Neural progenitor cell (in vitro differentiated cells): Measurements from ENCODE around the gene STK39. TPM values are rescaled to one million over a fixed set of nuclear protein-coding genes. Genes with fewer than 3 reads are reported as not detected.

Source experiments
- DNase-seq: peaks from one replicate; pipeline ENCODE4 v3.0.0-alpha.2; 2016; ENCODE audit warnings: low spot score
- H2AFZ ChIP-seq: fragments of 200-600 bp; sonication (generic); replicated peaks from 2 replicates; pipeline ENCODE4 v1.6.1; 2016; ENCODE audit warnings: antibody characterized with exemption
- H3F3A ChIP-seq: fragments of 200-600 bp; sonication (generic); 2 replicates; pipeline ENCODE4 v1.6.1; 2016; ENCODE audit warnings: antibody characterized with exemption, low read depth
- H3K27ac ChIP-seq: fragments of 200-600 bp; sonication (generic); 2 replicates; pipeline ENCODE4 v1.5.1; 2016; ENCODE audit warnings: mild to moderate bottlenecking
- H3K27me3 ChIP-seq: fragments of 200-600 bp; sonication (generic); 2 replicates; pipeline ENCODE4 v1.6.1; 2016; ENCODE audit warnings: mild to moderate bottlenecking, moderate library complexity
- H3K36me3 ChIP-seq: fragments of 200-600 bp; sonication (generic); 2 replicates; pipeline ENCODE4 v1.5.1; 2016
- H3K4me1 ChIP-seq: fragments of 200-600 bp; sonication (generic); 2 replicates; pipeline ENCODE4 v1.6.1; 2016; ENCODE audit warnings: mixed run types
- H3K4me2 ChIP-seq: fragments of 200-600 bp; sonication (generic); 2 replicates; pipeline ENCODE4 v1.6.1; 2016
- H3K4me3 ChIP-seq: fragments of 200-600 bp; sonication (generic); 2 replicates; pipeline ENCODE4 v1.5.1; 2016
- H3K79me2 ChIP-seq: fragments of 200-600 bp; sonication (generic); 2 replicates; pipeline ENCODE4 v1.6.1; 2016; ENCODE audit warnings: low read depth
- H3K9ac ChIP-seq: fragments of 200-600 bp; sonication (generic); 2 replicates; pipeline ENCODE4 v1.6.1; 2016
- H3K9me3 ChIP-seq: fragments of 200-600 bp; sonication (generic); 2 replicates; pipeline ENCODE4 v1.5.1; 2016; ENCODE audit warnings: low read depth
- H4K20me1 ChIP-seq: fragments of 200-600 bp; sonication (generic); 2 replicates; pipeline ENCODE4 v1.6.1; 2016; ENCODE audit warnings: low read depth
- H3K27ac Mint-ChIP-seq: 3 replicates; pipeline ENCODE4 v1.8.0; 2021; ENCODE audit warnings: mixed read lengths
- H3K27me3 Mint-ChIP-seq: 2 replicates; pipeline ENCODE4 v1.8.0; 2022; ENCODE audit warnings: low read depth, mild to moderate bottlenecking, inconsistent platforms, moderate library complexity, mixed read lengths; ENCODE audit not compliant: insufficient read depth
- H3K36me3 Mint-ChIP-seq: 3 replicates; pipeline ENCODE4 v1.8.0; 2021; ENCODE audit warnings: mixed read lengths
- H3K4me1 Mint-ChIP-seq: 3 replicates; pipeline ENCODE4 v1.8.0; 2021; ENCODE audit warnings: mixed read lengths
- H3K4me3 Mint-ChIP-seq: 3 replicates; pipeline ENCODE4 v1.8.0; 2021; ENCODE audit warnings: mild to moderate bottlenecking, moderate library complexity, mixed read lengths
- H3K9me3 Mint-ChIP-seq: 3 replicates; pipeline ENCODE4 v1.8.0; 2020; ENCODE audit warnings: mixed read lengths
- EZH2 ChIP-seq: fragments of 200-600 bp; sonication (generic); IDR thresholded peaks from 2 replicates; pipeline ENCODE4 v1.6.1; 2017; ENCODE audit warnings: antibody characterized with exemption, mild to moderate bottlenecking, moderate library complexity
- EZH2phosphoT487 ChIP-seq: fragments of 200-600 bp; sonication (generic); IDR thresholded peaks from 2 replicates; pipeline ENCODE4 v1.6.1; 2017; ENCODE audit warnings: antibody characterized with exemption
- total RNA-seq: library from RNA; depleted of rRNA; stranded (reverse); fragments of >200 nt; gene quantifications from 2 replicates; pipeline ENCODE4 v1.2.3, GENCODE V29; 2015; ENCODE audit warnings: low replicate concordance
- TF ChIP-seq, protein P1 (sequence below): fragments of 200-600 bp; sonication (generic); IDR thresholded peaks from 2 replicates; pipeline ENCODE4 v1.5.1; 2017; ENCODE audit warnings: antibody characterized with exemption, mild to moderate bottlenecking

The STK39 gene
- total RNA-seq, 1 donor from 2014 or later = 23.8 TPM

GRCh38 chr2:168293766-168294165, 46.4 kb upstream of the STK39 start:
- Mint-ChIP-seq H3K27me3 (no peaks in the 10 kb centered on the region), H3K4me3 (no peak overlapping the region), H3K27ac (no peak overlapping the region), H3K36me3 (no peaks in the 10 kb centered on the region), H3K9me3 (no peaks in the 10 kb centered on the region), H3K4me1 (no peaks in the 10 kb centered on the region)
- Histone ChIP-seq H4K20me1 (no peaks in the 10 kb centered on the region), H3K79me2 (no peaks in the 10 kb centered on the region), H3K27ac (no peak overlapping the region), H3F3A (peaks cover 3% of the 10 kb centered on the region), H3K9me3 (no peaks in the 10 kb centered on the region), H3K27me3 (no peaks in the 10 kb centered on the region), H3K4me3 (no peak overlapping the region), H3K36me3 (no peaks in the 10 kb centered on the region), H3K4me1 (no peaks in the 10 kb centered on the region), H2AFZ (no peak overlapping the region), H3K4me2 (no peak overlapping the region), H3K9ac (no peak overlapping the region)
- no peak for TF ChIP-seq EZH2
- TF ChIP-seq, protein P1, sequence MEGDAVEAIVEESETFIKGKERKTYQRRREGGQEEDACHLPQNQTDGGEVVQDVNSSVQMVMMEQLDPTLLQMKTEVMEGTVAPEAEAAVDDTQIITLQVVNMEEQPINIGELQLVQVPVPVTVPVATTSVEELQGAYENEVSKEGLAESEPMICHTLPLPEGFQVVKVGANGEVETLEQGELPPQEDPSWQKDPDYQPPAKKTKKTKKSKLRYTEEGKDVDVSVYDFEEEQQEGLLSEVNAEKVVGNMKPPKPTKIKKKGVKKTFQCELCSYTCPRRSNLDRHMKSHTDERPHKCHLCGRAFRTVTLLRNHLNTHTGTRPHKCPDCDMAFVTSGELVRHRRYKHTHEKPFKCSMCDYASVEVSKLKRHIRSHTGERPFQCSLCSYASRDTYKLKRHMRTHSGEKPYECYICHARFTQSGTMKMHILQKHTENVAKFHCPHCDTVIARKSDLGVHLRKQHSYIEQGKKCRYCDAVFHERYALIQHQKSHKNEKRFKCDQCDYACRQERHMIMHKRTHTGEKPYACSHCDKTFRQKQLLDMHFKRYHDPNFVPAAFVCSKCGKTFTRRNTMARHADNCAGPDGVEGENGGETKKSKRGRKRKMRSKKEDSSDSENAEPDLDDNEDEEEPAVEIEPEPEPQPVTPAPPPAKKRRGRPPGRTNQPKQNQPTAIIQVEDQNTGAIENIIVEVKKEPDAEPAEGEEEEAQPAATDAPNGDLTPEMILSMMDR = peak; percentile 25
- no peak for DNase-seq

- no peak overlapping the region for H3K27ac Mint-ChIP-seq
- no peaks in the 10 kb centered on the region for H3K27me3 Mint-ChIP-seq
- Histone ChIP-seq H3K4me3 (no peak overlapping the region), H3F3A (no peaks in the 10 kb centered on the region), H3K79me2 (no peaks in the 10 kb centered on the region), H4K20me1 (no peaks in the 10 kb centered on the region), H3K9ac (no peak overlapping the region), H3K27me3 (no peaks in the 10 kb centered on the region), H3K4me1 (no peaks in the 10 kb centered on the region), H3K27ac (no peak overlapping the region), H3K36me3 (no peaks in the 10 kb centered on the region), H2AFZ (peak overlapping the region; percentile 18), H3K4me2 (no peak overlapping the region), H3K9me3 (no peaks in the 10 kb centered on the region)
- no peaks in the 10 kb centered on the region for H3K9me3 Mint-ChIP-seq
- H3K4me3 Mint-ChIP-seq = no peak overlapping the region
- no peaks in the 10 kb centered on the region for H3K36me3 Mint-ChIP-seq
- DNase-seq = no peak
- TF ChIP-seq, protein P1 = no peak
- TF ChIP-seq EZH2 (no peak), EZH2phosphoT487 (no peak)
- H3K4me1 Mint-ChIP-seq = no peaks in the 10 kb centered on the region
These were observed 43.0 kb upstream of the STK39 start for GRCh38 chr2:168290391-168290790.

GRCh38 chr2:168289880-168290279, 42.5 kb upstream of the STK39 start:
- Histone ChIP-seq H3K27ac (no peak overlapping the region), H3K9ac (no peak overlapping the region), H2AFZ (no peak overlapping the region), H4K20me1 (no peaks in the 10 kb centered on the region), H3K4me3 (no peak overlapping the region), H3K4me1 (no peaks in the 10 kb centered on the region), H3K4me2 (no peak overlapping the region), H3K36me3 (no peaks in the 10 kb centered on the region), H3K27me3 (no peaks in the 10 kb centered on the region), H3K79me2 (no peaks in the 10 kb centered on the region), H3F3A (no peaks in the 10 kb centered on the region), H3K9me3 (no peaks in the 10 kb centered on the region)
- no peak for TF ChIP-seq EZH2phosphoT487
- TF ChIP-seq, protein P1 = no peak
- no peak for TF ChIP-seq EZH2
- no peaks in the 10 kb centered on the region for H3K4me1 Mint-ChIP-seq
- H3K27me3 Mint-ChIP-seq = no peaks in the 10 kb centered on the region
- H3K36me3 Mint-ChIP-seq = no peaks in the 10 kb centered on the region
- no peaks in the 10 kb centered on the region for H3K9me3 Mint-ChIP-seq
- no peak for DNase-seq
- no peak overlapping the region for H3K27ac Mint-ChIP-seq
- H3K4me3 Mint-ChIP-seq = no peak overlapping the region
